Inferior parietal cortex (tissue), 1 donor: ENCODE measurements around the gene MYO1D.
"Not testable (repeated sequence)": the region's sequence is repeated elsewhere in the genome, so short reads cannot be mapped to it uniquely, and the experiment has no call there.

Experiments
- DNase-seq: peaks from one replicate; pipeline ENCODE4 v3.0.0-alpha.2; 2016; ENCODE audit errors: extremely low spot score

Gene MYO1D

GRCh38 chr17:32855620-32856019 is 21.3 kb downstream of the MYO1D start:
- DNase-seq = no peak

GRCh38 chr17:32854832-32855389 is 22.0 kb downstream of the MYO1D start:
- no peak for DNase-seq

GRCh38 chr17:32854207-32854606 is 22.7 kb downstream of the MYO1D start:
- DNase-seq = no peak

- no peak for DNase-seq
Observed at GRCh38 chr17:32852811-32853210, 24.1 kb downstream of the MYO1D start.

GRCh38 chr17:32849879-32850278 is 27.0 kb downstream of the MYO1D start:
- DNase-seq = no peak

GRCh38 chr17:32847977-32848376 is 28.9 kb downstream of the MYO1D start:
- DNase-seq = no peak

- DNase-seq = no peak
Observed at GRCh38 chr17:32846143-32846542, 30.8 kb downstream of the MYO1D start.

GRCh38 chr17:32840241-32840640 is 36.7 kb downstream of the MYO1D start:
- DNase-seq = no peak

- DNase-seq = no peak
Observed at GRCh38 chr17:32836527-32836926, 40.4 kb downstream of the MYO1D start.

- DNase-seq = no peak
Observed at GRCh38 chr17:32835291-32835761, 41.6 kb downstream of the MYO1D start.

- DNase-seq = no peak
Observed at GRCh38 chr17:32834104-32834503, 42.8 kb downstream of the MYO1D start.

GRCh38 chr17:32833526-32833925 is 43.4 kb downstream of the MYO1D start:
- no peak for DNase-seq

- DNase-seq = no peak
Observed at GRCh38 chr17:32833076-32833475, 43.8 kb downstream of the MYO1D start.

- no peak for DNase-seq
Observed at GRCh38 chr17:32831627-32832243, 45.2 kb downstream of the MYO1D start.

GRCh38 chr17:32831223-32831622 is 45.7 kb downstream of the MYO1D start:
- DNase-seq = no peak

- DNase-seq = no peak
Observed at GRCh38 chr17:32828822-32829221, 48.1 kb downstream of the MYO1D start.

- DNase-seq = no peak
Observed at GRCh38 chr17:32827227-32827626, 49.7 kb downstream of the MYO1D start.

- no peak for DNase-seq
Observed at GRCh38 chr17:32826076-32826475, 50.8 kb downstream of the MYO1D start.

- DNase-seq = no peak
Observed at GRCh38 chr17:32824334-32824733, 52.6 kb downstream of the MYO1D start.

GRCh38 chr17:32822996-32823395 is 53.9 kb downstream of the MYO1D start:
- DNase-seq = no peak

- not testable (repeated sequence) for DNase-seq
Observed at GRCh38 chr17:32821987-32822934, 54.7 kb downstream of the MYO1D start.

GRCh38 chr17:32820440-32820839 is 56.5 kb downstream of the MYO1D start:
- DNase-seq = no peak

- DNase-seq = no peak
Observed at GRCh38 chr17:32819787-32820186, 57.1 kb downstream of the MYO1D start.
